ENCODE data around the gene PRCC.

DNA sequence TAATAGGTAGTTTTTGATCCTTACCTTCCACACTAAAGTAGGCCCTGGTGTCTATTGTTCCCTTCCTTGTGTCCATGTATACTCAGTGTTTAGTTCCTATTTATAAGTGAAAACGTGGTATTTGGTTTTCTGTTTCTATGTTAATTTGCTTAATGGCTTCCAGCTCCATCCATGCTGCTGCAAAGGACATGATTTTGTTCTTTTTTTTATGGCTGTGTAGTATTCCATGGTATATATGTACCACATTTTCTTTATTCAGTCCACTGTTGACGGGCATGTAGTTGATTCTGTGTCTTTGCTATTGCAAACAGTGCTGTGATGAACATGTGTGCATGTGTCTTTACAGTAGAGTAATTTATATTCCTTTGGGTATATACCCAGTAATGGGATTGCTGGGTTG lies 20.8 kb downstream of the PRCC start:
- TF ChIP-seq, protein P1, sequence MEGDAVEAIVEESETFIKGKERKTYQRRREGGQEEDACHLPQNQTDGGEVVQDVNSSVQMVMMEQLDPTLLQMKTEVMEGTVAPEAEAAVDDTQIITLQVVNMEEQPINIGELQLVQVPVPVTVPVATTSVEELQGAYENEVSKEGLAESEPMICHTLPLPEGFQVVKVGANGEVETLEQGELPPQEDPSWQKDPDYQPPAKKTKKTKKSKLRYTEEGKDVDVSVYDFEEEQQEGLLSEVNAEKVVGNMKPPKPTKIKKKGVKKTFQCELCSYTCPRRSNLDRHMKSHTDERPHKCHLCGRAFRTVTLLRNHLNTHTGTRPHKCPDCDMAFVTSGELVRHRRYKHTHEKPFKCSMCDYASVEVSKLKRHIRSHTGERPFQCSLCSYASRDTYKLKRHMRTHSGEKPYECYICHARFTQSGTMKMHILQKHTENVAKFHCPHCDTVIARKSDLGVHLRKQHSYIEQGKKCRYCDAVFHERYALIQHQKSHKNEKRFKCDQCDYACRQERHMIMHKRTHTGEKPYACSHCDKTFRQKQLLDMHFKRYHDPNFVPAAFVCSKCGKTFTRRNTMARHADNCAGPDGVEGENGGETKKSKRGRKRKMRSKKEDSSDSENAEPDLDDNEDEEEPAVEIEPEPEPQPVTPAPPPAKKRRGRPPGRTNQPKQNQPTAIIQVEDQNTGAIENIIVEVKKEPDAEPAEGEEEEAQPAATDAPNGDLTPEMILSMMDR (IDR thresholded peaks at IDR 0.05 in 8 of 11, conservative IDR thresholded peaks at IDR 0.05 in 3 of 11): no peak
- TF ChIP-seq POLR2A (IDR thresholded peaks at IDR 0.05) (no peak), POLR2AphosphoS5 (IDR thresholded peaks at IDR 0.05) (no peak)

Data from spleen (tissue), 7 donors.